GM19193 (cell line): ENCODE results near the gene GJA3.

Experiments used
- POLR2A ChIP-seq: IDR thresholded peaks from 4 replicates; pipeline ENCODE4 v1.6.1; 2011; ENCODE audit not compliant: insufficient read depth, insufficient read length; ENCODE audit errors: extremely low read depth

GJA3 gene

GRCh38 chr13:20160306-20161274 is at the start of gene GJA3:
Gene GJA3 (minus strand): TSS chr13:20161052. CDS start chr13:20143288, 17,764 bp downstream.
- TF ChIP-seq POLR2A = no peak

GRCh38 chr13:20209948-20210347 is 49.1 kb upstream of the GJA3 start:
- TF ChIP-seq POLR2A = no peak

GRCh38 chr13:20206698-20207235 is 45.9 kb upstream of the GJA3 start:
- TF ChIP-seq POLR2A = no peak

- TF ChIP-seq POLR2A = no peak
Measured at GRCh38 chr13:20206065-20206697, 45.3 kb upstream of the GJA3 start.

- TF ChIP-seq POLR2A = no peak
Measured at GRCh38 chr13:20198781-20199180, 37.9 kb upstream of the GJA3 start.

GRCh38 chr13:20197361-20197834 is 36.5 kb upstream of the GJA3 start:
- TF ChIP-seq POLR2A = no peak

- TF ChIP-seq POLR2A = no peak
Measured at GRCh38 chr13:20195801-20196200, 34.9 kb upstream of the GJA3 start.

GRCh38 chr13:20193907-20194631 is 33.2 kb upstream of the GJA3 start:
- no peak for TF ChIP-seq POLR2A

- no peak for TF ChIP-seq POLR2A
Measured at GRCh38 chr13:20193162-20193906, 32.5 kb upstream of the GJA3 start.

GRCh38 chr13:20192836-20193161 is 31.9 kb upstream of the GJA3 start, which contains the start of gene GJB2:
Gene GJB2 (minus strand): TSS chr13:20192938. CDS start chr13:20189581, 3,357 bp downstream.
- no peak for TF ChIP-seq POLR2A

- no peak for TF ChIP-seq POLR2A
Measured at GRCh38 chr13:20192158-20192835, 31.4 kb upstream of the GJA3 start.

- no peak for TF ChIP-seq POLR2A
Measured at GRCh38 chr13:20191311-20192157, 30.7 kb upstream of the GJA3 start.
